SK-N-SH treated with all-trans-retinoic acid at 6 μM for 48 hours (cell line): ENCODE data around the gene LRBA.
"Not testable (repeated sequence)": the region's sequence is repeated elsewhere in the genome, so short reads cannot be mapped to it uniquely, and the experiment has no call there.

Experiments
- ATAC-seq: fragments of 200-7000 bp; cut with Tn5 transposase; 3 replicates; pipeline ENCODE4 v1.9.1; 2020; ENCODE audit warnings: mild to moderate bottlenecking, moderate library complexity
- BACH2 ChIP-seq: fragments of 250-450 bp; sonication (Bioruptor Pico); IDR thresholded peaks from 2 replicates; pipeline ENCODE4 v1.9.0; 2021; ENCODE audit warnings: mild to moderate bottlenecking, borderline replicate concordance
- CSDC2 ChIP-seq: fragments of 250-450 bp; sonication (Bioruptor Pico); IDR thresholded peaks from 2 replicates; pipeline ENCODE4 v1.5.0; 2020; ENCODE audit warnings: mild to moderate bottlenecking, moderate library complexity
- CSRNP3 ChIP-seq: fragments of 250-450 bp; sonication (Bioruptor Pico); IDR thresholded peaks from 2 replicates; pipeline ENCODE4 v1.5.1; 2021; ENCODE audit warnings: mild to moderate bottlenecking, moderate library complexity
- ESRRG ChIP-seq: fragments of 250-450 bp; sonication (Bioruptor Pico); IDR thresholded peaks from 2 replicates; pipeline ENCODE4 v1.6.1; 2021; ENCODE audit warnings: mild to moderate bottlenecking
- GLIS3 ChIP-seq: fragments of 250-450 bp; sonication (Bioruptor Pico); IDR thresholded peaks from 2 replicates; pipeline ENCODE4 v1.5.0; 2020; ENCODE audit warnings: mild to moderate bottlenecking, moderate library complexity
- ISL1 ChIP-seq: fragments of 250-450 bp; sonication (Bioruptor Pico); IDR thresholded peaks from 2 replicates; pipeline ENCODE4 v2.1.2; 2022; ENCODE audit warnings: mild to moderate bottlenecking, moderate library complexity
- OSR1 ChIP-seq: fragments of 250-450 bp; sonication (Bioruptor Pico); IDR thresholded peaks from 2 replicates; pipeline ENCODE4 v1.8.0; 2022; ENCODE audit warnings: moderate library complexity, mild to moderate bottlenecking, inconsistent platforms
- PATZ1 ChIP-seq: fragments of 250-450 bp; sonication (Bioruptor Pico); IDR thresholded peaks from 2 replicates; pipeline ENCODE4 v1.8.0; 2020; ENCODE audit warnings: mild to moderate bottlenecking, moderate library complexity, borderline replicate concordance
- PPARA ChIP-seq: fragments of 250-450 bp; sonication (Bioruptor Pico); IDR thresholded peaks from 2 replicates; pipeline ENCODE4 v1.5.0; 2020; ENCODE audit warnings: mild to moderate bottlenecking, borderline replicate concordance
- SNAI2 ChIP-seq: fragments of 250-450 bp; sonication (Bioruptor Pico); IDR thresholded peaks from 2 replicates; pipeline ENCODE4 v1.5.0; 2020; ENCODE audit warnings: mild to moderate bottlenecking, moderate library complexity
- TCF4 ChIP-seq: fragments of 250-450 bp; sonication (Bioruptor Pico); IDR thresholded peaks from 2 replicates; pipeline ENCODE4 v1.8.0; 2021; ENCODE audit warnings: mild to moderate bottlenecking, moderate library complexity, borderline replicate concordance
- TOX ChIP-seq: fragments of 250-450 bp; sonication (Bioruptor Pico); IDR thresholded peaks from 2 replicates; pipeline ENCODE4 v1.8.0; 2021; ENCODE audit warnings: mild to moderate bottlenecking, moderate library complexity, borderline replicate concordance
- TSHZ2 ChIP-seq: fragments of 250-450 bp; sonication (Bioruptor Pico); IDR thresholded peaks from 2 replicates; pipeline ENCODE4 v1.5.0; 2020; ENCODE audit warnings: mild to moderate bottlenecking, moderate library complexity
- ZFP3 ChIP-seq: fragments of 250-450 bp; sonication (Bioruptor Pico); IDR thresholded peaks from 2 replicates; pipeline ENCODE4 v1.5.0; 2020; ENCODE audit warnings: mild to moderate bottlenecking, moderate library complexity
- ZFP30 ChIP-seq: fragments of 450-650 bp; formaldehyde crosslinking; IDR thresholded peaks from 2 replicates; pipeline ENCODE4 v1.5.0; 2022; ENCODE audit warnings: mild to moderate bottlenecking, moderate library complexity
- ZNF8 ChIP-seq: fragments of 450-650 bp; formaldehyde crosslinking; IDR thresholded peaks from 2 replicates; pipeline ENCODE4 v1.5.0; 2020; ENCODE audit warnings: mild to moderate bottlenecking, moderate library complexity

Gene LRBA

GRCh38 chr4:151034829-151035228 is 19.7 kb upstream of the LRBA start (continued):
- TF ChIP-seq TSHZ2 (CRISPR knock-in tag): no peak
- TF ChIP-seq GLIS3 (CRISPR knock-in tag): no peak
- TF ChIP-seq ZFP30: no peak
- no peak for TF ChIP-seq BACH2 (CRISPR knock-in tag)

- TF ChIP-seq ZFP30: no peak
- TF ChIP-seq ISL1 (CRISPR knock-in tag): 0 out of 2 replicates have a peak, but pooled peaks have one; percentile 11
- ATAC-seq: peak; percentile 85
Observed at GRCh38 chr4:151031831-151032605, 16.9 kb upstream of the LRBA start.

- no peak for TF ChIP-seq TCF4 (CRISPR knock-in tag)
- no peak for TF ChIP-seq ZNF8 (CRISPR knock-in tag)
- TF ChIP-seq BACH2 (CRISPR knock-in tag): no peak
- no peak for TF ChIP-seq PPARA (CRISPR knock-in tag)
- TF ChIP-seq ESRRG (CRISPR knock-in tag): no peak
- no peak for TF ChIP-seq OSR1 (CRISPR knock-in tag)
- TF ChIP-seq ISL1 (CRISPR knock-in tag): no peak
- TF ChIP-seq PATZ1 (CRISPR knock-in tag): no peak
- TF ChIP-seq CSDC2: no peak
- TF ChIP-seq TSHZ2 (CRISPR knock-in tag): no peak
- TF ChIP-seq ZFP30: no peak
- TF ChIP-seq SNAI2 (CRISPR knock-in tag): no peak
- ATAC-seq: no peak
Observed at GRCh38 chr4:151029537-151029936, 14.5 kb upstream of the LRBA start.

GRCh38 chr4:151029006-151029405 is 13.9 kb upstream of the LRBA start:
- not testable (repeated sequence) for ATAC-seq

GRCh38 chr4:151025759-151026158 is 10.7 kb upstream of the LRBA start:
- TF ChIP-seq ISL1 (CRISPR knock-in tag) (no peak), ZFP3 (no peak), CSDC2 (no peak)
- TF ChIP-seq, all 23 proteins: peak for 0
- no peak for ATAC-seq

GRCh38 chr4:151022586-151022985 is 7.5 kb upstream of the LRBA start:
- TF ChIP-seq PPARA (CRISPR knock-in tag): no peak
- no peak for TF ChIP-seq ZFP30
- no peak for TF ChIP-seq TOX (CRISPR knock-in tag)
- TF ChIP-seq CSRNP3 (CRISPR knock-in tag): no peak
- no peak for ATAC-seq
